ENCODE results near the gene CCDC127. TPM values are rescaled to one million over a fixed set of nuclear protein-coding genes. Genes with fewer than 3 reads are reported as not detected.

CCDC127 gene
- total RNA-seq, 4 donors from 2014 or later, result 4.4 to 5.2 (median 4.8) TPM

- Histone ChIP-seq H3K27ac (no peak overlapping the region), H3K36me3 (peaks cover 7 to 19% of the 10 kb centered on the region in 2 donors), H3K9me3 (no peaks in the 10 kb centered on the region), H3K4me3 (replicated peaks in 1 of 3) (no peak overlapping the region), H3K27me3 (no peaks in the 10 kb centered on the region), H3K4me1 (no peaks in the 10 kb centered on the region)
- no peak for DNase-seq
- TF ChIP-seq, protein P1, sequence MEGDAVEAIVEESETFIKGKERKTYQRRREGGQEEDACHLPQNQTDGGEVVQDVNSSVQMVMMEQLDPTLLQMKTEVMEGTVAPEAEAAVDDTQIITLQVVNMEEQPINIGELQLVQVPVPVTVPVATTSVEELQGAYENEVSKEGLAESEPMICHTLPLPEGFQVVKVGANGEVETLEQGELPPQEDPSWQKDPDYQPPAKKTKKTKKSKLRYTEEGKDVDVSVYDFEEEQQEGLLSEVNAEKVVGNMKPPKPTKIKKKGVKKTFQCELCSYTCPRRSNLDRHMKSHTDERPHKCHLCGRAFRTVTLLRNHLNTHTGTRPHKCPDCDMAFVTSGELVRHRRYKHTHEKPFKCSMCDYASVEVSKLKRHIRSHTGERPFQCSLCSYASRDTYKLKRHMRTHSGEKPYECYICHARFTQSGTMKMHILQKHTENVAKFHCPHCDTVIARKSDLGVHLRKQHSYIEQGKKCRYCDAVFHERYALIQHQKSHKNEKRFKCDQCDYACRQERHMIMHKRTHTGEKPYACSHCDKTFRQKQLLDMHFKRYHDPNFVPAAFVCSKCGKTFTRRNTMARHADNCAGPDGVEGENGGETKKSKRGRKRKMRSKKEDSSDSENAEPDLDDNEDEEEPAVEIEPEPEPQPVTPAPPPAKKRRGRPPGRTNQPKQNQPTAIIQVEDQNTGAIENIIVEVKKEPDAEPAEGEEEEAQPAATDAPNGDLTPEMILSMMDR (IDR thresholded peaks at IDR 0.05), result no peak
- no peak for TF ChIP-seq POLR2A (IDR thresholded peaks at IDR 0.05)
- intact Hi-C loops (cut with DNase I), result no loop called here
Observed at GRCh38 chr5:204462-204861, 13.5 kb downstream of the CCDC127 start.

- H3K36me3 ChIP-seq, result peaks cover 7 to 19% of the 10 kb centered on the region in 2 donors
- H3K27me3 ChIP-seq, result no peaks in the 10 kb centered on the region
- H3K4me3 ChIP-seq (replicated peaks in 1 of 3), result no peak overlapping the region
- no peaks in the 10 kb centered on the region for H3K4me1 ChIP-seq
- H3K27ac ChIP-seq, result no peak overlapping the region
- WGBS, 2 donors, result 93 to 99% methylated on average over 6 of the region's 6 CpGs
- TF ChIP-seq, protein P1 (IDR thresholded peaks at IDR 0.05), result no peak
- no peak for TF ChIP-seq POLR2A (IDR thresholded peaks at IDR 0.05)
- H3K9me3 ChIP-seq, result no peaks in the 10 kb centered on the region
- intact Hi-C loops (cut with DNase I), result no loop called here
- no peak for DNase-seq
Observed at GRCh38 chr5:204001-204400, 14.0 kb downstream of the CCDC127 start.

GRCh38 chr5:203246-203930 is 14.6 kb downstream of the CCDC127 start:
- no peaks in the 10 kb centered on the region for H3K4me1 ChIP-seq
- TF ChIP-seq, protein P1 (IDR thresholded peaks at IDR 0.05), result no peak
- no peak for TF ChIP-seq POLR2A (IDR thresholded peaks at IDR 0.05)

GRCh38 chr5:201672-202071 is 16.3 kb downstream of the CCDC127 start:
- Histone ChIP-seq H3K27ac (no peak overlapping the region), H3K4me1 (no peaks in the 10 kb centered on the region), H3K4me3 (replicated peaks in 1 of 3) (no peak overlapping the region), H3K36me3 (peaks cover 7 to 19% of the 10 kb centered on the region in 2 donors), H3K9me3 (no peaks in the 10 kb centered on the region), H3K27me3 (no peaks in the 10 kb centered on the region)
- DNase-seq, result no peak
- intact Hi-C loops (cut with DNase I), result no loop called here
- TF ChIP-seq POLR2A (IDR thresholded peaks at IDR 0.05), result no peak
- TF ChIP-seq, protein P1 (IDR thresholded peaks at IDR 0.05), result no peak
- 89 to 91% methylated on average over 8 of the region's 8 CpGs for WGBS, 2 donors

More at GRCh38 chr5:203246-203930, 14.6 kb downstream of the CCDC127 start:
- 92 to 95% methylated on average over 22 to 25 of the region's 26 CpGs for WGBS, 2 donors
- Histone ChIP-seq H3K4me3 (replicated peaks in 1 of 3) (no peak overlapping the region), H3K27me3 (no peaks in the 10 kb centered on the region), H3K36me3 (peaks cover 7 to 19% of the 10 kb centered on the region in 2 donors), H3K27ac (no peak overlapping the region), H3K9me3 (no peaks in the 10 kb centered on the region)
- intact Hi-C loops (cut with DNase I), result no loop called here
- no peak for DNase-seq

GRCh38 chr5:200985-201384 is 17.0 kb downstream of the CCDC127 start:
- Histone ChIP-seq H3K9me3 (no peaks in the 10 kb centered on the region), H3K36me3 (peaks cover 7 to 19% of the 10 kb centered on the region in 2 donors), H3K27ac (no peak overlapping the region), H3K27me3 (no peaks in the 10 kb centered on the region), H3K4me3 (replicated peaks in 1 of 3) (no peak overlapping the region), H3K4me1 (no peaks in the 10 kb centered on the region)
- WGBS, 2 donors, result 63 to 80% methylated on average over 1 to 2 of the region's 4 CpGs
- no peak for TF ChIP-seq POLR2A (IDR thresholded peaks at IDR 0.05)
- TF ChIP-seq, protein P1 (IDR thresholded peaks at IDR 0.05), result no peak
- no peak for DNase-seq
- intact Hi-C loops (cut with DNase I), result no loop called here
